LHCN-M2 (cell line): ENCODE data around the gene BLTP3B. TPM values are rescaled to one million over a fixed set of nuclear protein-coding genes. Genes with fewer than 3 reads are reported as not detected.

ENCODE experiments used
- DNase-seq: peaks from one replicate; pipeline ENCODE4 v3.0.0-alpha.2; 2012; ENCODE audit warnings: low read depth
- total RNA-seq: library from RNA; depleted of rRNA; stranded (reverse); fragments of >200 nt; gene quantifications from 2 replicates; pipeline ENCODE4 v1.2.3, GENCODE V29; 2014

Gene BLTP3B
- total RNA-seq, 1 experiment from 2014 or later, result 35.0 TPM

DNA sequence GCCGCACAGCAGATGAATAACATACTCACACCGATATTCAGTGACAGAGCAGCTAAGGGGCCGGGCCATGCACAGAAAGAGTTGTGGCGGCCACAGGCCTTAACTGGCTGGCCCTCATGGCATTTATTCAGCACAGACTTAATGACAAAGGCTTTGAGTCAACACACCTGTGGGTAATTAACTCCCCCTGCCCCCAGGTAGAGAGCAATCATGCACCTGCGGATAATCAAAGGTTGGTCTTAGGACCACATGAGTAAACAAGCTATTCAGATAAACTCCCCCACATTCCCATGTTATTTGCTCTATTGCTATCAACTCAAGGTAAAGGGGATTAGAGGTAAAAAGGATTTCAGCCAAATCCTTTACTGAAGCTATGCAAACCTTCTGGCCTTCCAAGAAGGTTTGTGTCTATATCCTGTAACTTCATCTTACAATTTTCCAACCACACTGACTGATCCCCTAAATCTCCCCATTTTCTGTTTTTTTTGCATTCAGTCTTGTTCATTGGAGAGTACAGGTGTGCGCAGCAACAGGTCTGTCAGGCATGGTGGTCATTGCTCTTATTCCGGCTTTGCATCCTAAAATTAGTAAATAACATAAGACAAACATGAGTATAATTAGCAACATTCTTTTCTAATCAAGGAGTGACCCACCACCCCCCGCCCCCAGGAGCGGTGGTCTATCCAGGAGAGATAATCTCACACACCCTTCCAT is 16.9 kb upstream of the BLTP3B start:
- no peak for DNase-seq

DNA sequence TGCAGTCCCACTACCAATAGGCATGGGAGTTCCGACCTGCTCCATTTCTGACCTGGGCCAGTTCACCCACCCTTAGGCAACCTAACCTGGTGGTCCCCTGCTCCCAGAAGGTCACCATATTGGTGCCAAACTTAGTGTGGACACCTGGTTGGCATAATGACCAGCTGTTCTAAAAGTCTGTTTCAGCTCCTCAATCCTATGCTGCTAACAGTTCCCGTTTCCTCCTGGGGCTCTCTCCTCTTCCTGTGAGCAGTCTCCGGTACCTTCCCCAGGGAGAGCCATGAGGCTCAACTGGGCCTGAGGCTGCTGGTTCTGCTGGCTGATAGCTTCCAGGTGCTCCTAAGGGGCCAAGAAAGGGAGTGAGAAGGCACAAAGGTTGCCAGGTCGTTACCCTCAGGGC is 15.9 kb upstream of the BLTP3B start:
- DNase-seq, result no peak

- no peak for DNase-seq
Measured at GRCh38 chr12:100157427-100157821, 14.8 kb upstream of the BLTP3B start.

DNA sequence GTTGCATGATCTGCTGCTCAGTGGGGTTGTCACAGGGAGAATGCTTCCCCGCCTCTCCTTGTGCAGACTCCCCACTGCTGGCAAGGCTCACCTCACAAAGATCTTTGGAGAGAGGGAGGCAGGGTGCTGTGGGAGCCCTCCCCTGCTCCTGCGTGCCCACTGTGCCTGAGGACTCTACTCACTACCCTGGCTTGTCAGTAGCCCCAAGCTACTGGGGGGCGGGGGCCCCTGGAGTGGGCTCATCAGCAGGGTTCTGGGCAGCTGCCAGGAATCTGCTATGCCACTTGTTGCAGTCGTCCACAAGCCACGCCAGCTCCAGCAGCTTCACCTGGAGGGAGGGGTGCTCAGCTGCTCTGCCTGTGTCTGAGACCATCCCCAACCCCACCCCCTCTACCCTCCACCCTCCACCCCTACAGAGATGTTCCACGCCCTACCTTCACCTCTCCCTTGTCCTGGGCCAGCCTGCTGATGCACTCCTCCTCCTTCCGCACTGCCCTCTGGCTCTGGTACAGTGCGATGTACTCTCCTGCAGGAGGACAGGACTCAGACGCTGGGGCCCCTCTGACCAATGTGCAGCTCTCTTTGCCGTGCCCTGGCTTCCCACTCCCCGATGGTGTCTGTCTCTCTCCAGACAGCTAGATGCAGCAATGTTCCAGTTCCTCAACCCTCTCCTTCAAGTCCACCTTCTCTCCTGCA is 14.2 kb upstream of the BLTP3B start:
- DNase-seq, result no peak

- DNase-seq, result peak; percentile 61
Measured at GRCh38 chr12:100154474-100155247, 12.0 kb upstream of the BLTP3B start.

- DNase-seq, result no peak
Measured at GRCh38 chr12:100153131-100153530, 10.5 kb upstream of the BLTP3B start.

- no peak for DNase-seq
Measured at GRCh38 chr12:100151769-100152168, 9.1 kb upstream of the BLTP3B start.

- DNase-seq, result no peak
Measured at GRCh38 chr12:100146252-100146651, 3.6 kb upstream of the BLTP3B start.

GRCh38 chr12:100145643-100146042 is 3.0 kb upstream of the BLTP3B start:
- no peak for DNase-seq

GRCh38 chr12:100141998-100142850 is 450 bp downstream of the BLTP3B start:
- DNase-seq, result no peak

- DNase-seq, result peak; percentile 85
Measured at GRCh38 chr12:100141666-100141997, 1.0 kb downstream of the BLTP3B start.

DNA sequence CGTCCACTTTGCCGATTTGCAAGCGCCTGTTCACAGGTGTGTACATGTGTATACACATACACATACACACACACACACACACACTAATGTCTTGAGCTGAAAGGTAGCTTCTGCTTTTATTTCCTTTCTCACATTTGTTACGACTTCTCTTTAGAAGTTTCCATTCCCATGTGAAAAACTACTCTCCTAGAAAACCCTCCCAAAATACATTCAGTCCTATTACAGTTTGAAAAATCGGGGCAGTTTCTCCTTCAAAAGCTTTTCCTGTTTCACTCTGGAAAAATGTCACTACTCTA is 3.9 kb downstream of the BLTP3B start:
- no peak for DNase-seq

GRCh38 chr12:100138048-100138802 is 4.4 kb downstream of the BLTP3B start:
- DNase-seq, result peak; percentile 23

- no peak for DNase-seq
Measured at GRCh38 chr12:100133200-100133599, 9.5 kb downstream of the BLTP3B start.

- peak; percentile 80 for DNase-seq
Measured at GRCh38 chr12:100128512-100128908, 14.2 kb downstream of the BLTP3B start.

DNA sequence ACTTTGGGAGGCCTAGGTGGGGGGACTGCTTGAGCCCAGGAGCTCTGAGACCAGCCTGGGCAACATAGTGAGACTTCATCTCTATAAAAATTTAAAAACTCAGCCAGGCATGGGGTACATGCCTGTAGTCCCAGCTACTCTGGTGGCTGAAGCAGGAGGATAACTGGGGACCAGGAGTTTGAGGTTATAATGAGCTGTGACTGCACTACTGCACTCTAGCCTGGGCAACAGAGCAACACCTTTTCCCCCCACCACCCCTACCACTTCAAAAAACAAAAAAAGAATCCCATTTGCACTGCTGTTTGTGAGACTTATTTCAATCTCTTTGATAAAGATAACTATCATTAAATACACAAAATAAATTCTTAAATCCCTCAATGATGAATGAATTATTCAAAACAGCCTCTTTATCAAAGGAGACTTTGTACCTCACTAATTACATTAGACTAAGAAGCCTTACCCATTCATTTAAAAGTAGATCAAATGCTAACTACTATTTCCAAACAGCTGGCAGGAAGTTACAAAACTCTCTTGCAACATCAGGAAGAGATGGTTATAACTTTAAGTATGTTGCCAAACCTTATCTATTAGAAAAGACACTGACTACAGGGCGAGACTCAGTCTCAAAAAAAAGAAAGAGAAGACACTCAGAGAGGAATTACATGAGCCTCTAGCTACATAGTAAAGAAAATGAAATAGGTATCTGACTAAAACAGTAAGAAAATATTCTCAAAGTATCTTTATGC is 14.7 kb downstream of the BLTP3B start:
- peak; percentile 72 for DNase-seq

GRCh38 chr12:100123316-100124095 is 19.2 kb downstream of the BLTP3B start:
- DNase-seq, result no peak

DNA sequence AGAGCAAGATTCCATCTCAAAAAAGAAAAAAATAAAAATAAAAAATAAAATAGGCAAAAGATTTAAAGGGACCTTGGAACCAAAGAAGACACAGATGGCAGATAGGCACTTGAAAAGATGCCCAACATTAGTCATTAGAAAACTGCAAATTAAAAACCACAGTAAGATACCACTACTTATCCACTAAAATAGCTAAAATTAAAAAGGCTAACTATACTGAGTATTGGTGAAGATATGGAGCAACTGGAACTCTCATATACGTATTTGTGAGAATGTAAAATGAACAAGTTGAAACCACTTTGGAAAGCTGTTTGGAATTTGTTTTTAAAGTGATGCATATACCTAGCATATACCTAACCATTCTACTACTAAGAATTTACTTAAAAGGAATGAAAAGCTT is 22.3 kb downstream of the BLTP3B start:
- no peak for DNase-seq

- no peak for DNase-seq
Measured at GRCh38 chr12:100115291-100115690, 27.4 kb downstream of the BLTP3B start.

- no peak for DNase-seq
Measured at GRCh38 chr12:100114574-100114973, 28.1 kb downstream of the BLTP3B start.
